Vagina (tissue), 2 donors: ENCODE results near the gene ARID1B. TPM values are rescaled to one million over a fixed set of nuclear protein-coding genes. Genes with fewer than 3 reads are reported as not detected.

Experiments
- DNase-seq, 2 donors: peaks; one replicate each; pipeline ENCODE4 v3.0.0-alpha.2; 2017; ENCODE audit errors: extremely low spot score in 2 of 2
- H3K27ac ChIP-seq: fragments of 200-600 bp; sonication (generic); one replicate; pipeline ENCODE4 v1.5.1; 2019
- H3K27me3 ChIP-seq: fragments of 200-600 bp; sonication (generic); one replicate; pipeline ENCODE4 v1.5.1; 2019
- H3K36me3 ChIP-seq, 2 donors: fragments of 200-600 bp; sonication (generic); one replicate each; pipeline ENCODE4 v1.5.1; 2017 to 2019
- H3K4me1 ChIP-seq: fragments of 200-600 bp; sonication (generic); one replicate; pipeline ENCODE4 v1.5.1; 2019
- H3K4me3 ChIP-seq, 2 donors: fragments of 200-600 bp; sonication (generic); 1 replicate in 1 of 2; 2 replicates in 1 of 2; pipeline ENCODE4 v1.5.1; 2016 to 2019
- H3K9me3 ChIP-seq: fragments of 200-600 bp; sonication (generic); one replicate; pipeline ENCODE4 v1.5.1; 2019
- CTCF ChIP-seq, 3 experiments: fragments of 450-650 bp in 2 of 3; fragments of 200-600 bp in 1 of 3; sonication (generic) in 1 of 3; IDR thresholded peaks; one replicate each; pipeline ENCODE4 v1.5.1; 2017 to 2019; ENCODE audit warnings: antibody characterized with exemption in 3 of 3, mild to moderate bottlenecking in 2 of 3, moderate library complexity in 2 of 3
- POLR2A ChIP-seq, 2 donors: fragments of 450-650 bp; IDR thresholded peaks; one replicate each; pipeline ENCODE4 v1.6.1; 2017; ENCODE audit warnings: antibody characterized with exemption in 2 of 2, mild to moderate bottlenecking in 2 of 2, moderate library complexity in 2 of 2
- POLR2AphosphoS5 ChIP-seq, 2 donors: sonication (generic); formaldehyde crosslinking; IDR thresholded peaks; one replicate each; pipeline ENCODE4 v1.9.0; 2017; ENCODE audit warnings: antibody characterized with exemption in 2 of 2, mild to moderate bottlenecking in 2 of 2, low read depth in 1 of 2; ENCODE audit not compliant: insufficient read depth in 1 of 2
- intact Hi-C: fragments of 100-400 bp; cut with DNase I; formaldehyde crosslinking; loops from one replicate; pipeline ENCODE4 v1.15.1; 2023
- total RNA-seq: library from RNA; depleted of rRNA; stranded (reverse); fragments of >200 nt; gene quantifications from one replicate; pipeline ENCODE4 v1.2.3, GENCODE V29; 2016

The ARID1B gene
- total RNA-seq, 1 donor from 2014 or later, result 141 TPM

GRCh38 chr6:157229713-157230112 is 452.5 kb downstream of the ARID1B start:
- TF ChIP-seq CTCF (IDR thresholded peaks at IDR 0.05) (no peak), POLR2A (IDR thresholded peaks at IDR 0.05) (no peak), POLR2AphosphoS5 (IDR thresholded peaks at IDR 0.05; ENCODE audit: insufficient read depth in 1 of 2, low read depth in 1 of 2) (no peak)

GRCh38 chr6:157230910-157231309 is 453.7 kb downstream of the ARID1B start:
- H3K27me3 ChIP-seq, result no peaks in the 10 kb centered on the region
- intact Hi-C loops, result no loop called here

More at GRCh38 chr6:157229713-157230112, 452.5 kb downstream of the ARID1B start:
- intact Hi-C loops, result no loop called here
- no peaks in the 10 kb centered on the region for H3K36me3 ChIP-seq
- peaks cover 1% of the 10 kb centered on the region for H3K4me1 ChIP-seq
- DNase-seq, result peak in 1 of 2 donors; percentile 77
- H3K27me3 ChIP-seq, result no peaks in the 10 kb centered on the region
- no peaks in the 10 kb centered on the region for H3K9me3 ChIP-seq
- no peak overlapping the region for H3K27ac ChIP-seq
- H3K4me3 ChIP-seq, result no peak overlapping the region

GRCh38 chr6:157232161-157232895 is 455.1 kb downstream of the ARID1B start:
- no peak overlapping the region for H3K4me3 ChIP-seq
- peaks cover 22% of the 10 kb centered on the region for H3K4me1 ChIP-seq
- H3K9me3 ChIP-seq, result no peaks in the 10 kb centered on the region
- TF ChIP-seq CTCF (IDR thresholded peaks at IDR 0.05), result no peak
- TF ChIP-seq POLR2A (IDR thresholded peaks at IDR 0.05), result no peak
- no peak for TF ChIP-seq POLR2AphosphoS5 (IDR thresholded peaks at IDR 0.05; ENCODE audit: insufficient read depth in 1 of 2, low read depth in 1 of 2)
- intact Hi-C loops, result no loop called here
- DNase-seq, result no peak
- no peaks in the 10 kb centered on the region for H3K36me3 ChIP-seq
- H3K27me3 ChIP-seq, result no peaks in the 10 kb centered on the region
- H3K27ac ChIP-seq, result no peak overlapping the region

More at GRCh38 chr6:157230910-157231309, 453.7 kb downstream of the ARID1B start:
- peaks cover 13% of the 10 kb centered on the region for H3K4me1 ChIP-seq
- TF ChIP-seq POLR2A (IDR thresholded peaks at IDR 0.05), result no peak
- TF ChIP-seq CTCF (IDR thresholded peaks at IDR 0.05), result no peak
- no peak for TF ChIP-seq POLR2AphosphoS5 (IDR thresholded peaks at IDR 0.05; ENCODE audit: insufficient read depth in 1 of 2, low read depth in 1 of 2)
- no peak overlapping the region for H3K4me3 ChIP-seq
- DNase-seq, result no peak
- H3K36me3 ChIP-seq, result no peaks in the 10 kb centered on the region
- H3K9me3 ChIP-seq, result no peaks in the 10 kb centered on the region
- no peak overlapping the region for H3K27ac ChIP-seq

GRCh38 chr6:157233156-157233555 is 456.0 kb downstream of the ARID1B start:
- Histone ChIP-seq H3K4me1 (peaks cover 22% of the 10 kb centered on the region), H3K27me3 (no peaks in the 10 kb centered on the region), H3K9me3 (no peaks in the 10 kb centered on the region), H3K36me3 (no peaks in the 10 kb centered on the region), H3K4me3 (no peak overlapping the region), H3K27ac (no peak overlapping the region)
- DNase-seq, result no peak
- TF ChIP-seq POLR2AphosphoS5 (IDR thresholded peaks at IDR 0.05; ENCODE audit: insufficient read depth in 1 of 2, low read depth in 1 of 2), result no peak
- TF ChIP-seq POLR2A (IDR thresholded peaks at IDR 0.05), result no peak
- TF ChIP-seq CTCF (IDR thresholded peaks at IDR 0.05), result no peak
- intact Hi-C loops, result no loop called here

GRCh38 chr6:157233686-157234085 is 456.5 kb downstream of the ARID1B start:
- H3K4me1 ChIP-seq, result peaks cover 22% of the 10 kb centered on the region
- TF ChIP-seq CTCF (IDR thresholded peaks at IDR 0.05) (no peak), POLR2A (IDR thresholded peaks at IDR 0.05) (no peak), POLR2AphosphoS5 (IDR thresholded peaks at IDR 0.05; ENCODE audit: insufficient read depth in 1 of 2, low read depth in 1 of 2) (no peak)
- no peaks in the 10 kb centered on the region for H3K9me3 ChIP-seq
- H3K27me3 ChIP-seq, result no peaks in the 10 kb centered on the region
- no peaks in the 10 kb centered on the region for H3K36me3 ChIP-seq
- H3K4me3 ChIP-seq, result no peak overlapping the region
- no peak overlapping the region for H3K27ac ChIP-seq
- intact Hi-C loops, result loop anchor here (2.0 kb wide), 1 partner anchor 41 kb away; no protein-coding TSS in a partner anchor
- DNase-seq, result no peak
